Stomach (tissue), 4 donors: Measurements from ENCODE around the gene FCRLB.

Experiments used
- POLR2A ChIP-seq, 4 donors: fragments of 450-650 bp; IDR thresholded peaks; one replicate each; pipeline ENCODE4 v1.6.1; 2016; ENCODE audit warnings: antibody characterized with exemption in 4 of 4, control low read depth in 2 of 4, mild to moderate bottlenecking in 1 of 4, moderate library complexity in 1 of 4
- POLR2AphosphoS5 ChIP-seq, 3 donors: sonication (generic); formaldehyde crosslinking; IDR thresholded peaks; one replicate each; pipeline ENCODE4 v1.6.1; 2016; ENCODE audit warnings: antibody characterized with exemption in 3 of 3
- TF ChIP-seq, protein P1 (sequence below), 7 experiments: fragments of 450-650 bp in 4 of 7; fragments of 200-600 bp in 3 of 7; sonication (generic) in 3 of 7; IDR thresholded peaks; one replicate each; pipeline ENCODE4 v1.5.1; 2016 to 2019; ENCODE audit warnings: antibody characterized with exemption in 7 of 7, control low read depth in 2 of 7, mild to moderate bottlenecking in 1 of 7

DNA sequence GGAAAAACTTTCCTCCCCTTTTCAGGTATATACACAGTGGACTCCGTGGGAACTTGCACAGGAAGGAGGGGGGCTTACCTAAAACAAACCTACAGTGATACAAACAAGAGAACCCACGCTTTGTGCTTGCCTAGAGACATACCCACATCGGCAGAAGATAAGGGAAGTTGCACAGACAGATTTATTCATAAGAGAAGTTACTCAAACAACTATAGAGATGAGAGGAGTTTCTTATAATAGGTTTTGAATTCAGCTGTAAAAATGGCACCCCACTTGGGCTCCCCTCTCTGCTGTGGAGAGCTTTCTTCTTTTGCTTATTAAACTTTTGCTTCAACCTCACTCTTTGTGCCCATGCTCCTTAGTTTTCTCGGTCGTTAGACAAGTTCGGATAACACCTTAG, 26.5 kb downstream of the FCRLB start:
- TF ChIP-seq, protein P1, sequence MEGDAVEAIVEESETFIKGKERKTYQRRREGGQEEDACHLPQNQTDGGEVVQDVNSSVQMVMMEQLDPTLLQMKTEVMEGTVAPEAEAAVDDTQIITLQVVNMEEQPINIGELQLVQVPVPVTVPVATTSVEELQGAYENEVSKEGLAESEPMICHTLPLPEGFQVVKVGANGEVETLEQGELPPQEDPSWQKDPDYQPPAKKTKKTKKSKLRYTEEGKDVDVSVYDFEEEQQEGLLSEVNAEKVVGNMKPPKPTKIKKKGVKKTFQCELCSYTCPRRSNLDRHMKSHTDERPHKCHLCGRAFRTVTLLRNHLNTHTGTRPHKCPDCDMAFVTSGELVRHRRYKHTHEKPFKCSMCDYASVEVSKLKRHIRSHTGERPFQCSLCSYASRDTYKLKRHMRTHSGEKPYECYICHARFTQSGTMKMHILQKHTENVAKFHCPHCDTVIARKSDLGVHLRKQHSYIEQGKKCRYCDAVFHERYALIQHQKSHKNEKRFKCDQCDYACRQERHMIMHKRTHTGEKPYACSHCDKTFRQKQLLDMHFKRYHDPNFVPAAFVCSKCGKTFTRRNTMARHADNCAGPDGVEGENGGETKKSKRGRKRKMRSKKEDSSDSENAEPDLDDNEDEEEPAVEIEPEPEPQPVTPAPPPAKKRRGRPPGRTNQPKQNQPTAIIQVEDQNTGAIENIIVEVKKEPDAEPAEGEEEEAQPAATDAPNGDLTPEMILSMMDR (IDR thresholded peaks at IDR 0.05), result no peak
- TF ChIP-seq POLR2AphosphoS5 (IDR thresholded peaks at IDR 0.05) (no peak), POLR2A (IDR thresholded peaks at IDR 0.05) (no peak)
